ENCODE data around the gene FCRLA.
A peak's percentile ranks its signal among the peaks of the same experiment; 100 is the strongest.

Gene FCRLA

DNA sequence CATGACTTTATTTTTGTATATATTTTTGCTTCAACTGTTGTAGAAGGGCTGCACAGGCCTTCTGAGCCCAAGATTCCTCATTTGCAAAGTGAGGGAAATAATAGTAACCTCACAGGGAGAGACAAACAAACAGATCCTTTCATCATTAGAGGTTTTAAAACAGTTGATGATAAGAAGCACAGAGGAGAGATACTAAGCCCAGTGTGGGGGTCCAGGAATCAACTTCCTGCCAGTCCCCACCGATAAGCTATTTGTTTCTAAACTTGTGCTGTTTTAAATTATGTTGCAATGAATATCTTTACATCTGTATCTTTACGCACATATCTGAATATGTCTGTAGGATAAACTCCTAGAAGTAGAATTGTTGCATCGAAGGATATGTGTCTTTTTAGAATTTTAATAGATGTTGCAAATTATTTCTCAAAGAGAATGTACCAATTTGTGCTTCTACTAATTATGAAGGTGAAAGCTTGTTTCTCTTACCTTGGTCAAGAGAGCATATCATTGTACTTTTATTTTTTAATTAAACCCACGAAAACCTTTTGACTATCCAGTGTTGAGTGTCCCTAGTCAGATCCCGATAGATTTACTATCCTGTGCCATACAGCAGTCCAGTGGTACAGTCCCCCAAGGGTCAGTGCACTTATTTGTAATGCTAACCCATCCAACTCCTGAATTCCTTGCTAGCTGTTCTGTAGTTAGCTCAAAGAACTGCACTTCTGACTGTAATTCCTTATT is 25.1 kb downstream of the FCRLA start:
- DNase-seq (ENCODE audit: low read depth in 2 of 2) = no peak

DNA sequence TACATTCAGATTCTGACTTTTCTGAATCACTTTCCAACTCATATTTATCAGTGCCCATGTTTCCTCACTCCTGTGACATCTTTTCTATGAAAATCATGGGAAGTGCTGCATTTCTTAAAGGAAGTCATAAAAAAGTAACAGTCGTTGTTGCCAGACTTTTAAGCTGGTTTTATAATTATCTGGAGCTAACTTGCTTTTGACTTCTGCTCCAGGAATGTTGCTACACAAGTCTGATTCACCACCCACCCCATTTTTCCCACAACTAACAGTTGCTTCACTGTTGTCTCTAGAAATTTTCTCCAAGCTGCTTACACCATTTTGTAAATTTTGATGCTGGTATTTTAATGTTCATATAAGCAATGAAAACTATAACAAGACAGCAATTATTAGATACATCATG is 26.5 kb downstream of the FCRLA start:
- DNase-seq (ENCODE audit: low read depth in 2 of 2) = no peak

DNA sequence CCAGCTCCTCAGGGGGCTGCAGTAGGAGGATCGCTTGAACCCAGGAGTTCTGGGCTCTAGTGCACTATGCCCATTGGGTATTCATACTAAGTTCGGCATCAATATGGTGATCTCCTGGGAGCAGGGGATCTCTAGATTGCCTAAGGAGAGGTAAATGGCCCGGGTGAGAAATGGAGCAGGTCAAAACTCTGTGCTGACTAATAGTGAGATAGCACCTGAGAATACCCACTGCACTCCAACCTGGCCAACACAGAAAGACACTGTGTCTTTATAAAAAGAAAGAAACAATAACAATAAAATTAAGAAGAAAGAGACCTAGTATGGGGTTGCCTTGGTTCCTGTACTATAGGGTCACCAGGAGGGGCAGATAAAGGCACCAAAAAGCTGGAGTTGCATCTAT is 28.8 kb downstream of the FCRLA start:
- no peak for DNase-seq (ENCODE audit: low read depth in 2 of 2)

DNA sequence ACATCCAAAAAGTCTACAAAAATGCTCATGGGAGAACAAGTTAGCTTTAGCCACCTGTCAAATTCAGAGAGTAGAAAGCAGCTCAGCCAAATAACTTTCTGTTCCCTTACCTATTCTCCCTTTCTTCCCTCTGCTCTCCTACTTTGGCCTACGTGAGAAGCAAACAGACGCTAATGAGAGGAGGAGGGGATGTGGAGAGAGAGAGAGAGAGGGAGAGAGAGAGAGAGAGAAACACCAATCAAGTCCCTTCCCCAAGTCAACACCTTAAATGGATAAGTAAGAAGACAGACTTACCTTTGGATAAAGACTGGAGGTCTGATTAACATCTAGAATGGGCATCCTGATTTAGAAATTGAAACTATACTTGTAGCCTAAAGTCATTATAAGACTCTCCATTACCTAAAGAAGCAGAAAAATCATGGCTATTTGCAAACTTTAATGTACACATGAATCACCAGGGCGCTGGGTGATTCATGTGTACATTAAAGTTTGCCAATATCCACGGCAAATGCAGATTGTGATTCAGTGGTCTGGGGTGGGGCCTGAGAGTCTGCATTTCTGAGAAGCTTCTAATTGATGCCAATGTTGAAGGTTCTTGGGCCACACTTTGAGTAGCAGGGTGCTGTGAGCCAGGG is 29.4 kb downstream of the FCRLA start:
- no peak for DNase-seq (ENCODE audit: low read depth in 2 of 2)

DNA sequence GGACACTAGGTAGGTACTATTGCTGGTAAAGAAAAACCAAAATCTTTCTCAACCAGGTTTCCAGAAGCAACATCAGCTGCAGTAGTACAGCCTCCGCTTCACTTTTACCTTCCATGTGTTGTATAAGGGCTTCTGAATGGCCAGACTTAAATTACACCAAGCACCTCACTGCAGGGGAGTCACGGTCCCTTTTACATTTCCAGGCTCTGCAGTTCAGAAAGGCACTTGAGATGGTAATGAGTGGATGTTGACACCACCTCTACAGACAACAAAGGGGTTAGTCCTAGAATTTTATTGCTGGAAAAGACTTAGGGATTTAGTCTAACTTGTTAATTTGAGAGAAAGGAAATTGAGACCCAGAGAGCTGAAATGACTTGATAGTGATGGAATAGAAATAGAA is 30.6 kb downstream of the FCRLA start:
- DNase-seq (ENCODE audit: low read depth in 2 of 2) = no peak

DNA sequence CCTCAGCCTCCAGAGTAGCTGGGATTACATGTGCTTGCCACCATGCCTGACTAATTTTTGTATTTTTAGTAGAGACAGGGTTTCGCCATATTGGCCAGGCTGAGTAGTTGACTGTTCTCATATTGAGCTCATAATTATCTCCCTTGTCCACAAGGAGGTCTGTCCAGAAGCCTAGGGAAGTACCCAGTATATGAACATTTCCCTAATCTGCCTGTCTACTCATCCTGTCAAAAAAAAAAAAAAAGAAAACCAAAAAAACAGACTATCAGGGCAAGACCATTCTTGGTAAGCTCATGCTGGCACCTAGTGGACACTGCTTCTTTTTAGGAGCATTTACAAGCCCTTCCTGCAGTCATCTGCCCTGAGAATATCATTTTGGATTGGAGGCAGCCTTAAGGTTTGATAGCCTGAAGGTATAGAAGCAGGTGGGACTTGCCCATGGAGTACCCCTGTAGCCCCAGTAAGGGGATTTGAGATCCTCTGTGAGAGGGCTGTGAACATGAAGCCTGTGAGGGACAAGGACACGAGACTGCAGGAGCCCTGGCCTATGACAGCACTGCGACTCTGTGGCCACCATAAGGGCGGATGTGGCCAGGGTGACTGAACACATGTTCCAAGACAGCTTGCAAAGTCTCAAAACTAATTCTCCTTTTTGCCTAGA is 31.7 kb downstream of the FCRLA start:
- DNase-seq (ENCODE audit: low read depth in 2 of 2) = peak in 1 of 2 donors; percentile 33

DNA sequence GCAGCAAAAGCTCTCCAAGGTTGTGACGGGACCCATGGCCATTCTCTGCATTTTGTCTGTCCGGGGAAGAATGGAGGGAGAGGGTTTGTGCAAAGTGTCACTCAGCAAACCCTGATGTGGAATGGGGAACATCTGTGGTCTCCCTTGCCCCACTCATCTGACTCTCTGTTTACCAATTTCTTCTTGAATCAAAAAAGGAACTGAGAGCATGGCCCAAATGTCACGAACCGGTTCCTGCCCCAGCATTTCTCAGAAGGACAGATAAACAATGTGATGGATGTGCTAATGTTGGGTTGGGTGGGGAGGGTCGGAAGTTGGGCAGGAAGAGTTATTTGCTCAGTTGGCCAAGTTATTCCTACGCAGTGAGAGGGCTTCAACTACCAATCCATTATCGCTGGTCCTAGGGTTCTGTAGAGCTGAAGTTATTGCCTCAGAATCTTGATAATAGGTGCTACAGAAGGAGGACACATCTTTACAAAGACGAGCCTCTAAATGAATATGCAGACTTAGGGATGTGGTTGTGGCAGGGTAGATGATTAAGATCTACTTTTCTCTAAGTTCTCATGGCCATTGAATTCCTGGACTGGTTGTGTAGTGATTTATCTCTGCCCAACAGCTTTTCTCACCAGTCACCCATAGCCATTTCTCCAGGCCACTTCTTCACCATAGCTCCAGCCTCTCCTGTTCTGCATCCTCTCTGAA is 33.0 kb downstream of the FCRLA start:
- DNase-seq (ENCODE audit: low read depth in 2 of 2) = no peak

DNA sequence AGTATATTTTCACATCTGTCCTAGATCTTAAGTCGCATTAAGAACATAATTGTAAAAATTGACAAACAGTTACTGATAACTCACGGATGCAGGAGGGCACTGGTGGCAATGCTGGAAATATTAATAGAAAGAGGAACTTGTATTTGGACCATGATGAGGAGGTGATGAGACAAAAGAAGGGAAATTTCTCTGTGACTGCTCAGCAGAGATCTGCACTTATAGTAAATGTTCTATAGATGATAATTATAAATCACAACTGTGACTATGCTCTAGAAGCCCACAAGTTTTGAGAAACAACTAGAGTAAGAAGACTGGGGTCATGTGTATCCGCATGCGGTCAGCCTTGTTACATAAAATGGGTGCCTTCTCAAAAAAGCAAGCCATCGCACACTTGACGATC is 33.9 kb downstream of the FCRLA start:
- DNase-seq (ENCODE audit: low read depth in 2 of 2) = no peak

DNA sequence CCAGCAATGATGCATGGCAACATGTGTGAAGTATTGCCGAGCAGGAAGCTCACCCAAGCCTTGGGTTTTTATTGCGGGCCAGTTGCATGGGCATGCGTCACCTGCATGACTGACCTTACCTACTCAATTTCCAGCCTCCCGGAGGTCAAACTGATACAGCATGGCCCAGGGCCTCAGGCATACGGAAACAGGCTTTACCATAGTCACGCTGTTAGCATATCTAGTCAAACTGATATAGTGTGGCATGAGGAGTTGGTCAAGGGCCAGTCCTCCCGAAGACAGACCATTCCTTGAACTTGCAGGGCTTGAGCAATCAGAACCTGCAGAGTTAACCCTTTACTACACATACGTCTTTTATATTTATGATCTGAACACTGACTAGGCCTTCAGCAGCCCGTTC is 36.2 kb downstream of the FCRLA start:
- no peak for DNase-seq (ENCODE audit: low read depth in 2 of 2)

DNA sequence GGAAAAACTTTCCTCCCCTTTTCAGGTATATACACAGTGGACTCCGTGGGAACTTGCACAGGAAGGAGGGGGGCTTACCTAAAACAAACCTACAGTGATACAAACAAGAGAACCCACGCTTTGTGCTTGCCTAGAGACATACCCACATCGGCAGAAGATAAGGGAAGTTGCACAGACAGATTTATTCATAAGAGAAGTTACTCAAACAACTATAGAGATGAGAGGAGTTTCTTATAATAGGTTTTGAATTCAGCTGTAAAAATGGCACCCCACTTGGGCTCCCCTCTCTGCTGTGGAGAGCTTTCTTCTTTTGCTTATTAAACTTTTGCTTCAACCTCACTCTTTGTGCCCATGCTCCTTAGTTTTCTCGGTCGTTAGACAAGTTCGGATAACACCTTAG is 40.8 kb downstream of the FCRLA start:
- no peak for DNase-seq (ENCODE audit: low read depth in 2 of 2)

DNA sequence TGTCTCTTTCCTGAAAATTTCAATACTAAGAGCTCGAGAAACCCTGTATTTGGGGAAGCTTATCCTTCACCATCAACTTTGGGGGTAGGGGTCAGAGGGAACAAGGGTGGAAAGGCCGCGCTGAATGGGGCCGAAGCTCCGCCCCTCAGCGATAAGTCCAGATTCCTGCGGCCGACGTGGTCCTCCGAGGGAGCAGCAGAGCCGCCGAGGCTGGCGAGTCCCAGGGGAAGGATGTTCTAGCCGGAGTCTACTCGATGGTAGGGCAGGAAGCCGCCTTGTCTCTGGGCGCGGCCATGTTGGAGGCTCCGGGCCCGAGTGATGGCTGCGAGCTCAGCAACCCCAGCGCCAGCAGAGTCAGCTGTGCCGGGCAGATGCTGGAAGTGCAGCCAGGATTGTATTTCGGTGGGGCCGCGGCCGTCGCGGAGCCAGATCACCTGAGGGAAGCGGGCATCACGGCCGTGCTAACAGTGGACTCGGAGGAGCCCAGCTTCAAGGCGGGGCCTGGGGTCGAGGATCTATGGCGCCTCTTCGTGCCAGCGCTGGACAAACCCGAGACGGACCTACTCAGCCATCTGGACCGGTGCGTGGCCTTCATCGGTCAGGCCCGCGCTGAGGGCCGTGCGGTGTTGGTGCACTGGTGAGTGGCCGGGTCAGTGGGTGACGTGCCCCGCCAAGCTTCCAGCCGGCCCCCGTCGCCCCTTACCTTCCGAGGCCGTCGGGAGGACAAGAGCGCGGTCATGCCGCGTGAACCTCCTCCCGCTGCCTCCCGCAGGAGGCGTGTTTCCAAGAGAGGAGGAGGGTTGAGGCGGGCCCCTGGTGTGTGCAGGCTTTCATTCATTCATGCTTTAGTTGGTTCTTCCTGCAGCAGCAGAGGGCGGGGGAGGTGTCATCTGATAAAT is 42.7 kb downstream of the FCRLA start, which contains the start of gene DUSP12:
DUSP12 (plus strand) TSS at position 278 of the 899 bp plus-strand sequence; CDS start at position 294, 16 bp downstream.
- DNase-seq (ENCODE audit: low read depth in 2 of 2) = peak; percentile 81 to 85

DNA sequence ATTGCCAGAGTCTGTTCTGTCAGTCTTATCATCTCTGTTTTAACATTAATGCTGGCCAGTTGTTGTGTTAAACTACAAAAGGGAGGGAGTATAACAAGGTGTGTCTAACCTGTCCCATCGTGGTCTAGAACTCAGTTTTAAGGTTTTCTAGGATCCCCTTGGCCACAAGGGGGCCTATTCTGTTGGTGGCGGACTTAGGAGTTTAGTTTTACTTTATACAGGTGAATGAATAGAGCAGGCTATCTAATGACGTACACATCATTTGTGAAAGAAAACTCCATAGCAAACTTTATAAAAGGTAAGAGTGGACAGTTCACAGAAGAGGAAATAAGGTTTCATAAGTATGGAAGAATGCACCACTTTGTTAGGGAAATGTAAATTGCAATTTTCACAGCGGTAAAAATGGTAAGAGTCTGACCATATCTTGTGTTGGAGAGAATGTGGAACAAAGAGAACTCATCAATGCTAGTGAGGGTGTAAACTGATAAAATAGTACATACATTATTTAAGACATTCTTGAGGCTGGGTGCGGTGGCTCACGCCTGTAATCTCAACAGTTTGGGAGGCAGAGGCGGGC is 56.6 kb downstream of the FCRLA start:
- DNase-seq (ENCODE audit: low read depth in 2 of 2) = no peak

Measured in stimulated activated CD4-positive, alpha-beta T cell treated with anti-CD3 and anti-CD28 coated beads, Interleukin-4, amount 100 ng/mL, for 48 hours (primary cell).